Progenitor cell of endocrine pancreas (in vitro differentiated cells): Measurements from ENCODE around the gene PTPN13. TPM values are rescaled to one million over a fixed set of nuclear protein-coding genes. Genes with fewer than 3 reads are reported as not detected.

ENCODE experiments used
- DNase-seq: peaks from one replicate; pipeline ENCODE4 v3.0.0; 2021; ENCODE audit warnings: low spot score; ENCODE audit not compliant: unreplicated experiment
- H3K27ac Mint-ChIP-seq: 2 replicates; pipeline ENCODE4 v1.8.0; 2021; ENCODE audit warnings: mild to moderate bottlenecking, moderate library complexity, mixed read lengths
- H3K27me3 Mint-ChIP-seq: 2 replicates; pipeline ENCODE4 v1.8.0; 2021; ENCODE audit warnings: mixed read lengths
- H3K36me3 Mint-ChIP-seq: 2 replicates; pipeline ENCODE4 v1.8.0; 2022; ENCODE audit warnings: mixed read lengths; ENCODE audit not compliant: insufficient read depth
- H3K4me1 Mint-ChIP-seq: 2 replicates; pipeline ENCODE4 v1.8.0; 2021; ENCODE audit warnings: low read depth, mixed read lengths
- H3K4me3 Mint-ChIP-seq: 2 replicates; pipeline ENCODE4 v1.8.0; 2021; ENCODE audit warnings: low read depth, mild to moderate bottlenecking, moderate library complexity, mixed read lengths
- H3K9me3 Mint-ChIP-seq: 2 replicates; pipeline ENCODE4 v1.8.0; 2021; ENCODE audit warnings: low read depth, mixed read lengths
- CTCF ChIP-seq: fragments of 200-600 bp; sonication (generic); IDR thresholded peaks from one replicate; pipeline ENCODE4 v1.5.0; 2021; ENCODE audit warnings: antibody characterized with exemption, mild to moderate bottlenecking; ENCODE audit not compliant: unreplicated experiment
- total RNA-seq: library from RNA; stranded (reverse); gene quantifications from 2 replicates; pipeline ENCODE4 v1.2.1, GENCODE V29; 2021

PTPN13 gene
- total RNA-seq, 1 donor from 2014 or later: 63.1 TPM

GRCh38 chr4:86855572-86855971 lies 261.5 kb downstream of the PTPN13 start:
- H3K36me3 Mint-ChIP-seq: no peaks in the 10 kb centered on the region
- H3K27me3 Mint-ChIP-seq: no peaks in the 10 kb centered on the region
- H3K9me3 Mint-ChIP-seq: no peaks in the 10 kb centered on the region
- H3K4me1 Mint-ChIP-seq: peaks cover 9% of the 10 kb centered on the region
- DNase-seq: no peak
- TF ChIP-seq CTCF: no peak
- H3K27ac Mint-ChIP-seq: no peak overlapping the region
- H3K4me3 Mint-ChIP-seq: no peak overlapping the region

- H3K9me3 Mint-ChIP-seq: no peaks in the 10 kb centered on the region
- no peaks in the 10 kb centered on the region for H3K36me3 Mint-ChIP-seq
- H3K27ac Mint-ChIP-seq: no peak overlapping the region
- no peak for TF ChIP-seq CTCF
- no peaks in the 10 kb centered on the region for H3K27me3 Mint-ChIP-seq
- H3K4me1 Mint-ChIP-seq: peaks cover 9% of the 10 kb centered on the region
- no peak overlapping the region for H3K4me3 Mint-ChIP-seq
- DNase-seq: no peak
Measured at GRCh38 chr4:86856896-86857295, 262.8 kb downstream of the PTPN13 start.

DNA sequence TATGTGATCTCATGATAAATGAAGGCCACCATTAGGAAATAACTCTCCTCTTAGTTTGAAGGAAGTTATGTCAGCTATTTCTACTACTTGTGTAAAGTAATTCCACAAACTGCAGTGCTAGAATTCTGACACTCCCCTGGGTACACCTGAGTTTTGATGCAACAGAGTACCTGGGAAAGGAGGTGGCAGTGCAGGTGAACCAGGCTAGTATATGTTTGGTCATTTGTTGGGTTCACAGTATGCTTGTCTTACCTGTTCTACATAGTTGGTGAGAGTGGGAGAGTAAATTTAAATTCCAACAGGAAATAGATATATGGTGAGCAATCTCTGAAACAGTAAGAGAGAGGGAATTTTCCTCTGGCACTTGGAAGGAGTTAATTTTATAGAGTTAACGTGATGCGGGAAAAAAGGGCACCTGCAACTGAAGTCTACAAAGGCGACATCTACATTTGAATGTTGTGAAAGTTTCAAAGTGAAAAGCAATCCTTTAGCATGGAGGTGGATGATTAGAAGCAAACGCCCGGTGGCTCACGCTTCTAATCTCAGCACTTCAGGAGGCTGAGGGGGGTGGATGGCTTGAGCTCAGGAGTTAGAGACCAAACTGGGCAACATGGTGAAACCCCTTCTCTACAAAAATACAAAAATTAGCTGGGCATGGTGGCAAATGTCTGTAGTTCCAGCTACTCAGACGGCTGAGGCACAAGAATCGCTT lies 263.4 kb downstream of the PTPN13 start:
- Mint-ChIP-seq H3K27ac (no peak overlapping the region), H3K4me3 (no peak overlapping the region), H3K36me3 (no peaks in the 10 kb centered on the region), H3K27me3 (no peaks in the 10 kb centered on the region), H3K9me3 (no peaks in the 10 kb centered on the region), H3K4me1 (peaks cover 9% of the 10 kb centered on the region)
- TF ChIP-seq CTCF: no peak
- no peak for DNase-seq

Other genes with a start within 250 kb of the PTPN13 start
- gene MAPK10, start 234.3 kb upstream of the PTPN13 start, total RNA-seq: 21.4 and 22.1 TPM in 2 replicates